Liver (tissue), 9 donors: ENCODE measurements around the gene PRMT2. TPM values are rescaled to one million over a fixed set of nuclear protein-coding genes. Genes with fewer than 3 reads are reported as not detected.

ENCODE experiments used
- DNase-seq: peaks from one replicate; pipeline ENCODE4 v3.0.0-alpha.2; 2017; ENCODE audit warnings: low spot score
- H3K27ac ChIP-seq, 2 donors: one replicate each; pipeline ENCODE4 v1.7.0; 2013; ENCODE audit warnings: inconsistent platforms in 2 of 2, low read length in 2 of 2, control low read depth in 1 of 2, low read depth in 1 of 2, mild to moderate bottlenecking in 1 of 2
- H3K27me3 ChIP-seq, 4 donors: one replicate each; pipeline versions ENCODE4 v1.6.1 to v1.7.0; 2013; ENCODE audit warnings: low read length in 3 of 4, inconsistent platforms in 1 of 4, mild to moderate bottlenecking in 1 of 4, moderate library complexity in 1 of 4; ENCODE audit not compliant: control insufficient read depth in 4 of 4, insufficient read depth in 4 of 4
- H3K36me3 ChIP-seq, 4 donors: one replicate each; pipeline versions ENCODE4 v1.6.1 to v1.7.0; 2013; ENCODE audit warnings: low read length in 3 of 4, mild to moderate bottlenecking in 3 of 4, low read depth in 1 of 4, moderate library complexity in 1 of 4; ENCODE audit not compliant: control insufficient read depth in 4 of 4, insufficient read depth in 3 of 4
- H3K4me1 ChIP-seq, 4 donors: one replicate each; pipeline versions ENCODE4 v1.6.1 to v1.7.0; 2013; ENCODE audit warnings: low read length in 3 of 4, mild to moderate bottlenecking in 3 of 4, moderate library complexity in 1 of 4; ENCODE audit not compliant: control insufficient read depth in 4 of 4, insufficient read depth in 4 of 4
- H3K4me3 ChIP-seq, 3 donors: one replicate each; pipeline versions ENCODE4 v1.6.1 to v1.7.0; 2013; ENCODE audit warnings: low read length in 3 of 3, control low read depth in 1 of 3, low read depth in 1 of 3, mild to moderate bottlenecking in 1 of 3
- H3K9ac ChIP-seq, 2 donors: one replicate each; pipeline ENCODE4 v1.7.0; 2013; ENCODE audit warnings: low read length in 2 of 2, mild to moderate bottlenecking in 2 of 2, moderate library complexity in 2 of 2, control low read depth in 1 of 2, low read depth in 1 of 2
- H3K9me3 ChIP-seq, 4 donors: one replicate each; pipeline versions ENCODE4 v1.6.1 to v1.7.0; 2013; ENCODE audit warnings: low read length in 3 of 4; ENCODE audit not compliant: control insufficient read depth in 4 of 4
- ATF3 ChIP-seq: IDR thresholded peaks from 2 replicates; pipeline ENCODE4 v1.6.1; 2016; ENCODE audit warnings: antibody characterized with exemption
- CTCF ChIP-seq: fragments of 150-350 bp; IDR thresholded peaks from 2 replicates; pipeline ENCODE4 v1.5.1; 2017; ENCODE audit warnings: improper control_type of control experiment, low read depth, low read length; ENCODE audit not compliant: missing input control
- FOXA1 ChIP-seq: IDR thresholded peaks from 2 replicates; pipeline ENCODE4 v1.6.1; 2016; ENCODE audit warnings: antibody characterized with exemption
- FOXA2 ChIP-seq: IDR thresholded peaks from 2 replicates; pipeline ENCODE4 v1.6.1; 2016; ENCODE audit warnings: antibody characterized with exemption
- GABPA ChIP-seq, 2 donors: IDR thresholded peaks in 1 of 2; conservative IDR thresholded peaks in 1 of 2; 2 replicates each; pipeline ENCODE4 v1.6.1; 2016; ENCODE audit warnings: antibody characterized with exemption in 2 of 2, mild to moderate bottlenecking in 1 of 2, moderate library complexity in 1 of 2
- HNF4A ChIP-seq, 2 donors: conservative IDR thresholded peaks; 2 replicates each; pipeline ENCODE4 v1.6.1; 2016; ENCODE audit warnings: antibody characterized with exemption in 2 of 2, mild to moderate bottlenecking in 2 of 2
- HNF4G ChIP-seq: IDR thresholded peaks from 2 replicates; pipeline ENCODE4 v1.6.1; 2016; ENCODE audit warnings: antibody characterized with exemption
- MAX ChIP-seq: IDR thresholded peaks from 2 replicates; pipeline ENCODE4 v1.6.1; 2016; ENCODE audit warnings: antibody characterized with exemption
- NR2F2 ChIP-seq: IDR thresholded peaks from 2 replicates; pipeline ENCODE4 v1.6.1; 2016; ENCODE audit warnings: antibody characterized with exemption
- RAD21 ChIP-seq, 2 donors: IDR thresholded peaks; 2 replicates each; pipeline ENCODE4 v1.6.1; 2016; ENCODE audit warnings: antibody characterized with exemption in 2 of 2, mild to moderate bottlenecking in 2 of 2
- REST ChIP-seq: IDR thresholded peaks from 2 replicates; pipeline ENCODE4 v1.6.1; 2016; ENCODE audit warnings: antibody characterized with exemption, mild to moderate bottlenecking
- RXRA ChIP-seq, 2 donors: IDR thresholded peaks; 2 replicates each; pipeline ENCODE4 v1.6.1; 2017 to 2018; ENCODE audit warnings: antibody characterized with exemption in 2 of 2, mild to moderate bottlenecking in 1 of 2
- SP1 ChIP-seq: IDR thresholded peaks from 2 replicates; pipeline ENCODE4 v1.6.1; 2018; ENCODE audit warnings: antibody characterized with exemption, mild to moderate bottlenecking
- TAF1 ChIP-seq: conservative IDR thresholded peaks from 2 replicates; pipeline ENCODE4 v1.6.1; 2016; ENCODE audit warnings: antibody characterized with exemption, mild to moderate bottlenecking
- YY1 ChIP-seq: IDR thresholded peaks from 2 replicates; pipeline ENCODE4 v1.6.1; 2016; ENCODE audit warnings: antibody characterized with exemption, mild to moderate bottlenecking
- ZBTB33 ChIP-seq: IDR thresholded peaks from 2 replicates; pipeline ENCODE4 v1.6.1; 2016; ENCODE audit warnings: antibody characterized with exemption
- WGBS: extraction: QIAGEN DNeasy Blood & Tissue Kit; methylation state at CpG from one replicate; pipeline ENCODE4 v1.1.7; 2013; 5-methylcytosine and 5-hydroxymethylcytosine counted together
- polyA plus RNA-seq, 2 donors: library from polyadenylated mRNA; stranded (reverse) in 1 of 2; unstranded in 1 of 2; fragments of 200-250 nt in 1 of 2; fragments of >200 nt in 1 of 2; fragmentation: Nextera tagmentation in 1 of 2; extraction: Ambion mirVana in 1 of 2; gene quantifications; one replicate each; pipeline versions ENCODE4 v1.2.1 to v1.2.3, GENCODE V29; 2013 to 2015
- total RNA-seq, 2 donors: library from RNA; depleted of rRNA; stranded (reverse); fragments of >200 nt; gene quantifications; one replicate each; pipeline ENCODE4 v1.2.3, GENCODE V29; 2014
- donor health status: healthy.
- donor health status: healthy.
- donor health status: healthy.
- donor health status: healthy.
- donor health status: healthy.

The PRMT2 gene
- total and polyA plus RNA-seq, 4 donors: 17.9 to 29.2 (median 23.2) TPM

- Histone ChIP-seq H3K27me3 (no peaks in the 10 kb centered on the region), H3K9me3 (peaks cover 0 to 5% (median 2%) of the 10 kb centered on the region in 4 donors), H3K36me3 (peaks cover 22 to 68% (median 55%) of the 10 kb centered on the region in 4 donors), H3K27ac (no peak overlapping the region), H3K4me3 (no peak overlapping the region), H3K9ac (no peak overlapping the region), H3K4me1 (no peaks in the 10 kb centered on the region)
- no peak for DNase-seq
- no peak for TF ChIP-seq FOXA1
- TF ChIP-seq HNF4G: no peak
- TF ChIP-seq MAX: no peak
- TF ChIP-seq TAF1: no peak
- no peak for TF ChIP-seq HNF4A (conservative IDR thresholded peaks at IDR 0.05)
- TF ChIP-seq ATF3: no peak
- TF ChIP-seq SP1: no peak
- TF ChIP-seq REST: no peak
- TF ChIP-seq FOXA2: no peak
- TF ChIP-seq NR2F2: no peak
- TF ChIP-seq ZBTB33: no peak
- no peak for TF ChIP-seq GABPA (IDR thresholded peaks at IDR 0.05 in 1 of 2, conservative IDR thresholded peaks at IDR 0.05 in 1 of 2)
- TF ChIP-seq RAD21 (IDR thresholded peaks at IDR 0.05): no peak
- no peak for TF ChIP-seq YY1
- no peak for TF ChIP-seq CTCF
- no peak for TF ChIP-seq RXRA (IDR thresholded peaks at IDR 0.05)
- WGBS: 99% methylated on average over 7 of the region's 7 CpGs
Observed at GRCh38 chr21:46651121-46651520, 15.6 kb downstream of the PRMT2 start.

GRCh38 chr21:46655230-46655629 is 19.8 kb downstream of the PRMT2 start:
- DNase-seq: no peak
- H3K36me3 ChIP-seq: peaks cover 5 to 51% (median 33%) of the 10 kb centered on the region in 4 donors
- no peak overlapping the region for H3K9ac ChIP-seq
- TF ChIP-seq YY1 (no peak), REST (no peak)
- H3K27ac ChIP-seq: no peak overlapping the region
- H3K9me3 ChIP-seq: peaks cover 0 to 5% (median 2%) of the 10 kb centered on the region in 4 donors
- H3K4me3 ChIP-seq: no peak overlapping the region
- H3K4me1 ChIP-seq: no peaks in the 10 kb centered on the region
- H3K27me3 ChIP-seq: no peaks in the 10 kb centered on the region
